ENCODE results near the gene PPP1R1B. TPM values are rescaled to one million over a fixed set of nuclear protein-coding genes. Genes with fewer than 3 reads are reported as not detected.
A peak's percentile ranks its signal among the peaks of the same experiment; 100 is the strongest.

The PPP1R1B gene
- total and polyA plus RNA-seq, 7 donors, result 0.10 to 1.6 (median 0.29) TPM; not detected in 1

GRCh38 chr17:39661744-39662541 lies 35.2 kb downstream of the PPP1R1B start:
- no peaks in the 10 kb centered on the region for H3K9me3 ChIP-seq
- intact Hi-C loops (cut with DNase I), result no loop called here
- no peak for TF ChIP-seq CTCF (IDR thresholded peaks at IDR 0.05)
- peak overlapping the region; percentile 96 for H3K27ac ChIP-seq
- H3K36me3 ChIP-seq (ENCODE audit: insufficient read depth in 1 of 2, low read depth in 1 of 2), result peaks cover 0 to 5% of the 10 kb centered on the region in 2 donors
- 67 to 87% (median 71%) methylated on average over 8 of the region's 8 CpGs for WGBS, 3 donors
- DNase-seq, result no peak
- H3K4me1 ChIP-seq, result peaks cover 62% of the 10 kb centered on the region
- no peak overlapping the region for H3K4me3 ChIP-seq
- ATAC-seq, result no peak
- no peaks in the 10 kb centered on the region for H3K27me3 ChIP-seq (ENCODE audit: insufficient read depth in 3 of 3, low read length in 2 of 3)

GRCh38 chr17:39662551-39663339 lies 36.0 kb downstream of the PPP1R1B start:
- peaks cover 67% of the 10 kb centered on the region for H3K4me1 ChIP-seq
- TF ChIP-seq CTCF (IDR thresholded peaks at IDR 0.05), result no peak
- H3K4me3 ChIP-seq, result no peak overlapping the region
- no peaks in the 10 kb centered on the region for H3K9me3 ChIP-seq
- peak overlapping the region; percentile 96 for H3K27ac ChIP-seq
- no peak for ATAC-seq
- DNase-seq, result no peak
- H3K27me3 ChIP-seq (ENCODE audit: insufficient read depth in 3 of 3, low read length in 2 of 3), result no peaks in the 10 kb centered on the region
- WGBS, 3 donors, result 68 to 73% (median 71%) methylated on average over 22 of the region's 22 CpGs
- H3K36me3 ChIP-seq (ENCODE audit: insufficient read depth in 1 of 2, low read depth in 1 of 2), result peaks cover 0 to 1% of the 10 kb centered on the region in 2 donors
- intact Hi-C loops (cut with DNase I), result no loop called here

GRCh38 chr17:39663340-39663687 lies 36.6 kb downstream of the PPP1R1B start:
- no peak for TF ChIP-seq CTCF (IDR thresholded peaks at IDR 0.05)
- H3K4me3 ChIP-seq, result peak overlapping the region; percentile 79
- H3K27me3 ChIP-seq (ENCODE audit: insufficient read depth in 3 of 3, low read length in 2 of 3), result no peaks in the 10 kb centered on the region
- H3K36me3 ChIP-seq (ENCODE audit: insufficient read depth in 1 of 2, low read depth in 1 of 2), result no peaks in the 10 kb centered on the region
- intact Hi-C loops (cut with DNase I), result no loop called here
- peaks cover 67% of the 10 kb centered on the region for H3K4me1 ChIP-seq
- ATAC-seq (no peak), DNase-seq (no peak)
- WGBS, 3 donors, result 51 to 60% (median 58%) methylated on average over 2 to 4 of the region's 4 CpGs
- H3K9me3 ChIP-seq, result no peaks in the 10 kb centered on the region
- H3K27ac ChIP-seq, result peak overlapping the region; percentile 96

GRCh38 chr17:39663688-39664580 lies 37.2 kb downstream of the PPP1R1B start:
- 11 to 21% (median 18%) methylated on average over 16 to 17 of the region's 17 CpGs for WGBS, 3 donors
- H3K27ac ChIP-seq, result peak overlapping the region; percentile 96
- intact Hi-C loops (cut with DNase I), result no loop called here

More at GRCh38 chr17:39663688-39664580, 37.2 kb downstream of the PPP1R1B start:
- Histone ChIP-seq H3K36me3 (ENCODE audit: insufficient read depth in 1 of 2, low read depth in 1 of 2) (no peaks in the 10 kb centered on the region), H3K9me3 (no peaks in the 10 kb centered on the region), H3K4me1 (peaks cover 66% of the 10 kb centered on the region), H3K4me3 (peak overlapping the region; percentile 79), H3K27me3 (ENCODE audit: insufficient read depth in 3 of 3, low read length in 2 of 3) (no peaks in the 10 kb centered on the region)
- DNase-seq (peak in 1 of 2 donors; percentile 84), ATAC-seq (peak in 2 of 4 donors; percentile 14 to 18)
- TF ChIP-seq CTCF (IDR thresholded peaks at IDR 0.05), result no peak
